MM.1S (cell line): ENCODE data around the gene HTN1.

ENCODE experiments used
- CTCF ChIP-seq: fragments of 300-600 bp; sonication (generic); IDR thresholded peaks from 2 replicates; pipeline ENCODE4 v1.5.1; 2016; ENCODE audit warnings: antibody characterized with exemption, low read length, mixed read lengths
- EZH2 ChIP-seq: fragments of 300-600 bp; sonication (generic); optimal IDR thresholded peaks from 2 replicates; pipeline ENCODE3; 2017; ENCODE audit warnings: low read depth, mild to moderate bottlenecking, antibody characterized with exemption, low read length, mixed read lengths
- EZH2phosphoT487 ChIP-seq: fragments of 300-600 bp; sonication (generic); IDR thresholded peaks from 2 replicates; pipeline ENCODE4 v1.6.1; 2018; ENCODE audit warnings: antibody characterized with exemption, low read length

GRCh38 chr4:70002507-70002906 lies 47.7 kb upstream of the HTN1 start:
- TF ChIP-seq CTCF (no peak), EZH2phosphoT487 (no peak), EZH2 (no peak)
